Psoas muscle (tissue), 8 donors: ENCODE data around the gene NCAPG2. TPM values are rescaled to one million over a fixed set of nuclear protein-coding genes. Genes with fewer than 3 reads are reported as not detected.
A peak's percentile ranks its signal among the peaks of the same experiment; 100 is the strongest.
"Not testable (repeated sequence)": the region's sequence is repeated elsewhere in the genome, so short reads cannot be mapped to it uniquely, and the experiment has no call there.

Experiments used
- ATAC-seq, 4 donors: fragments of 200-7000 bp; cut with Tn5 transposase; one replicate each; pipeline ENCODE4 v1.9.1; 2020; ENCODE audit warnings: moderate library complexity in 3 of 4, mild to moderate bottlenecking in 2 of 4
- DNase-seq, 2 donors: peaks; one replicate each; pipeline ENCODE4 v3.0.0-alpha.2; 2020
- H3K27ac ChIP-seq: fragments of 200-600 bp; one replicate; pipeline ENCODE4 v1.8.0; 2022
- H3K27me3 ChIP-seq, 3 donors: fragments of 200-600 bp in 1 of 3; one replicate each; pipeline versions ENCODE4 v1.6.1 to v1.8.0; 2013 to 2022; ENCODE audit warnings: low read length in 2 of 3, mild to moderate bottlenecking in 2 of 3, moderate library complexity in 1 of 3; ENCODE audit not compliant: insufficient read depth in 3 of 3
- H3K36me3 ChIP-seq, 2 donors: fragments of 200-600 bp in 1 of 2; one replicate each; pipeline versions ENCODE4 v1.6.1 to v1.8.0; 2013 to 2022; ENCODE audit warnings: low read depth in 1 of 2, mild to moderate bottlenecking in 1 of 2, moderate library complexity in 1 of 2; ENCODE audit not compliant: insufficient read depth in 1 of 2
- H3K4me1 ChIP-seq: fragments of 200-600 bp; one replicate; pipeline ENCODE4 v1.8.0; 2022
- H3K4me3 ChIP-seq: fragments of 200-600 bp; one replicate; pipeline ENCODE4 v1.8.0; 2022; ENCODE audit warnings: mild to moderate bottlenecking
- H3K9me3 ChIP-seq: fragments of 200-600 bp; one replicate; pipeline ENCODE4 v1.8.0; 2022
- CTCF ChIP-seq: fragments of 200-600 bp; IDR thresholded peaks from one replicate; pipeline ENCODE4 v1.8.0; 2022; ENCODE audit warnings: antibody characterized with exemption
- WGBS, 3 donors: extraction: QIAGEN DNeasy Blood & Tissue Kit; methylation state at CpG; one replicate each; pipeline versions ENCODE4 v1.1.6 to v1.1.7; 2013; 5-methylcytosine and 5-hydroxymethylcytosine counted together
- intact Hi-C, 2 donors: fragments of 100-400 bp; cut with DNase I; formaldehyde crosslinking; loops; one replicate each; pipeline versions ENCODE4 v1.11.0 to v1.14.2; 2022
- polyA plus RNA-seq, 3 donors: library from polyadenylated mRNA; stranded (reverse); fragments of 200-250 nt; gene quantifications; one replicate each; pipeline ENCODE4 v1.2.3, GENCODE V29; 2013
- total RNA-seq, 4 donors: library from RNA; stranded (reverse); fragmentation: NEBNext Ultra II Directional in 2 of 4; extraction: Animal tissue kit (Norgen Biotek cat#: 25700) in 2 of 4; gene quantifications; one replicate each; pipeline versions ENCODE4 v1.2.1 to v1.2.4, GENCODE V29; 2021 to 2023
- donor health status: healthy with polysubstance abuse.
- donor health status: DM: no; HTN: no; CAD: no; lungs with moderate emphysema.
- donor health status: Bipolar disorder and iron deficiency.
- donor health status: healthy.
- donor health status: DM: yes; HTN: yes; CAD: no.
- donor health status: DM: no; HTN: no; CAD: no.
- donor health status: DM: no; HTN: no; CAD: no.
- donor health status: DM: yes; HTN: yes; CAD: no.

Gene NCAPG2
- total and polyA plus RNA-seq, 7 donors = 1.9 to 3.8 (median 2.8) TPM

- WGBS, 3 donors = 91 to 95% (median 94%) methylated on average over 27 to 29 of the region's 29 CpGs
- H3K9me3 ChIP-seq = no peaks in the 10 kb centered on the region
- no peak for DNase-seq
- peaks cover 4% of the 10 kb centered on the region for H3K4me1 ChIP-seq
- no peak for TF ChIP-seq CTCF
- no peaks in the 10 kb centered on the region for H3K36me3 ChIP-seq
- no peak overlapping the region for H3K4me3 ChIP-seq
- H3K27me3 ChIP-seq = no peaks in the 10 kb centered on the region
- intact Hi-C loops = no loop called here
- H3K27ac ChIP-seq = no peak overlapping the region
- no peak for ATAC-seq
These were observed 2.3 kb upstream of the NCAPG2 start for GRCh38 chr7:158706710-158707590.

GRCh38 chr7:158706273-158706704 lies 1.7 kb upstream of the NCAPG2 start:
- Histone ChIP-seq H3K4me3 (no peak overlapping the region), H3K27me3 (no peaks in the 10 kb centered on the region), H3K27ac (no peak overlapping the region), H3K9me3 (no peaks in the 10 kb centered on the region), H3K36me3 (peaks cover 0 to under 1% of the 10 kb centered on the region in 2 donors), H3K4me1 (peaks cover 4% of the 10 kb centered on the region)
- ATAC-seq (no peak), DNase-seq (no peak)
- no peak for TF ChIP-seq CTCF
- intact Hi-C loops = no loop called here
- 64 to 72% (median 67%) methylated on average over 5 of the region's 5 CpGs for WGBS, 3 donors

- ATAC-seq (no peak), DNase-seq (no peak)
- Histone ChIP-seq H3K27ac (peak overlapping the region; percentile 84), H3K9me3 (no peaks in the 10 kb centered on the region), H3K27me3 (no peaks in the 10 kb centered on the region), H3K36me3 (peaks cover 0 to 7% of the 10 kb centered on the region in 2 donors), H3K4me1 (peaks cover 4% of the 10 kb centered on the region), H3K4me3 (peak overlapping the region; percentile 98)
- TF ChIP-seq CTCF = no peak
- whole genome bisulfite sequencing, 3 donors = 4 to 6% (median 5%) methylated on average over 14 to 22 of the region's 22 CpGs
- intact Hi-C loops = no loop called here
These were observed 738 bp upstream of the NCAPG2 start for GRCh38 chr7:158705234-158705850.

- intact Hi-C loops = not testable (repeated sequence)
These were observed 703 bp downstream of the NCAPG2 start for GRCh38 chr7:158703679-158704523.

More at GRCh38 chr7:158703679-158704523, 703 bp downstream of the NCAPG2 start:
- H3K4me1 ChIP-seq, ATAC-seq, DNase-seq, H3K27me3 ChIP-seq, H3K36me3 ChIP-seq, H3K9me3 ChIP-seq: not testable (repeated sequence)
- WGBS, 3 donors = 10 to 19% (median 18%) methylated on average over 21 to 23 of the region's 23 CpGs
- Histone ChIP-seq H3K4me3 (peak overlapping the region; percentile 98), H3K27ac (peak overlapping the region; percentile 84)
